HepG2 (cell line): ENCODE measurements around the gene TAF1C. TPM values are rescaled to one million over a fixed set of nuclear protein-coding genes. Genes with fewer than 3 reads are reported as not detected.

Source experiments
- FOXP1 ChIP-seq, 2 experiments: fragments of 450-650 bp in 1 of 2; IDR thresholded peaks; 2 replicates each; pipeline ENCODE4 v1.6.1; 2017 to 2018; ENCODE audit warnings: antibody characterized with exemption in 1 of 2
- HNF4A ChIP-seq: sonication (generic); formaldehyde crosslinking; IDR thresholded peaks from 2 replicates; pipeline ENCODE4 v1.4.0; 2020; ENCODE audit warnings: missing genetic modification reagents
- KIAA2018 ChIP-seq: sonication (generic); formaldehyde crosslinking; IDR thresholded peaks from 2 replicates; pipeline ENCODE4 v1.5.0; 2020; ENCODE audit warnings: mild to moderate bottlenecking, missing genetic modification reagents, borderline replicate concordance
- NFE2 ChIP-seq: sonication (generic); formaldehyde crosslinking; IDR thresholded peaks from 2 replicates; pipeline ENCODE4 v1.4.0; 2020; ENCODE audit warnings: missing genetic modification reagents
- RBM22 ChIP-seq: fragments of 200-400 bp; formaldehyde crosslinking; optimal IDR thresholded peaks from 2 replicates; pipeline ENCODE3; 2017; ENCODE audit warnings: mild to moderate bottlenecking, low read length, moderate library complexity
- SMAD1 ChIP-seq: sonication (generic); formaldehyde crosslinking; IDR thresholded peaks from 2 replicates; pipeline ENCODE4 v1.4.0; 2020; ENCODE audit warnings: missing genetic modification reagents, low read depth, mild to moderate bottlenecking, borderline replicate concordance
- ZFP62 ChIP-seq: sonication (generic); formaldehyde crosslinking; IDR thresholded peaks from 2 replicates; pipeline ENCODE4 v1.4.0; 2020; ENCODE audit warnings: missing genetic modification reagents
- ZNF121 ChIP-seq: sonication (generic); formaldehyde crosslinking; IDR thresholded peaks from 2 replicates; pipeline ENCODE4 v1.5.0; 2020; ENCODE audit warnings: mild to moderate bottlenecking, missing genetic modification reagents
- ZNF430 ChIP-seq: sonication (generic); formaldehyde crosslinking; IDR thresholded peaks from 2 replicates; pipeline ENCODE4 v1.9.0; 2021; ENCODE audit warnings: mild to moderate bottlenecking, missing genetic modification reagents
- ZNF577 ChIP-seq: sonication (generic); formaldehyde crosslinking; IDR thresholded peaks from 2 replicates; pipeline ENCODE4 v1.4.0; 2020; ENCODE audit warnings: mild to moderate bottlenecking, low read depth, missing genetic modification reagents, borderline replicate concordance
- ZNF639 ChIP-seq: conservative IDR thresholded peaks from 2 replicates; pipeline ENCODE4 v1.6.1; 2018; ENCODE audit warnings: missing genetic modification reagents
- ZNF761 ChIP-seq: sonication (generic); formaldehyde crosslinking; conservative IDR thresholded peaks from 2 replicates; pipeline ENCODE4 v1.4.0; 2020; ENCODE audit warnings: mild to moderate bottlenecking, missing genetic modification reagents
- ZNF766 ChIP-seq: sonication (generic); formaldehyde crosslinking; IDR thresholded peaks from 2 replicates; pipeline ENCODE4 v1.5.0; 2020; ENCODE audit warnings: missing genetic modification reagents, borderline replicate concordance
- polyA plus RNA-seq, 8 experiments: library from polyadenylated mRNA; depleted of rRNA in 3 of 8; stranded (reverse) in 7 of 8; unstranded in 1 of 8; fragments of >200 nt; fragmentation: Illumina TruSeq in 4 of 8; extraction: Trizol in 4 of 8; gene quantifications; 2 replicates each; pipeline versions ENCODE4 v1.2.1 to v1.2.3, GENCODE V29; 2011 to 2016; ENCODE audit warnings: low read depth in 4 of 8, missing spikeins in 1 of 8, mixed read lengths in 1 of 8; ENCODE audit not compliant: insufficient read depth in 1 of 8
- total RNA-seq, 5 experiments: library from RNA; depleted of rRNA; stranded (reverse); fragments of >200 nt; fragmentation: Illumina TruSeq; extraction: Trizol; gene quantifications; 2 replicates each; pipeline ENCODE4 v1.2.3, GENCODE V29; 2016; ENCODE audit warnings: low read depth in 1 of 5
- TF ChIP-seq, protein P1 (sequence below): sonication (generic); formaldehyde crosslinking; IDR thresholded peaks from 2 replicates; pipeline ENCODE4 v1.4.0; 2020; ENCODE audit warnings: missing genetic modification reagents

TAF1C gene
- total and polyA plus RNA-seq, 2 of the 13 experiments (the other 11 are each of a cell fraction or from before 2014, with no cell fraction given) = 15.6 to 20.8 TPM

DNA sequence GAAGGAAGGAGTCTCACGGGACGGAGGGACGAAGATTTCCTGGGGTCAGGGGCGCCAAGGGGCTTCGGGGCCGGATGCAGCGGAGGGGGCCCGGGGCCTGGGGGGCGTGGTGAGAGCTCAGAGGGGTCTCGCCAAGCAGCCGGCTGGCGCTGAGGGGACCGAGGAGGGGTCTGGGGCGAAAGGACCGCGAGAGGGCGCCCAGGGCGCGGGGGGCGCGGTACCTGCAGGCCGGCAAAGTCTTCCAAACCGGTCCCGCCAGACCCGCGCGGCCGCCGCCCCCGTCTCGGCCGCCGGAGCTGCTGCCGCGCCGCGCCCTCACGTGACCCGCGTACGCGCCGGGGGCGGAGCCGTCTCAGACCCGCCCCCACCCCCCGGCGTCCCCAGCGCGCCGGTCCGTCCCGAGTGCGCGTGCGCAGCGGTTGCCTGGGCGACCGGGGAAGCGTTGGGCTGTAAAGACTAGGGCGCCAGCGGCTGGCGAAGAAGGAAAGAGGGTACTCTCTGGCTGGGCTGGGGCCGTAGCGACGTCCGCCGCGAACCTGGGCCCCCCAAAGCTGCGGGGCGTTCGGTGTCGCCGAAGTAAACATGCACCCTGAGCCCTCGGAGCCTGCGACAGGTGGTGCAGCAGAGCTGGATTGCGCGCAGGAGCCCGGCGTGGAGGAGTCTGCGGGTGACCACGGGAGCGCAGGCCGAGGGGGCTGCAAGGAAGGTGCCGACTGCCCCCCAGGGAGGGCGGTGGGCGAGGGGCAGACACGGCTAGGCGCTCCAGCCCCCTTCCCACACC, 41.8 kb downstream of the TAF1C start, which contains the start of the genes DNAAF1 and HSDL1 (continued):
- no peak for TF ChIP-seq ZNF639 (CRISPR knock-in tag)
- no peak for TF ChIP-seq ZNF430
- peak; percentile 85; the same call in 1 of the 2 replicates for TF ChIP-seq ZNF766 (CRISPR knock-in tag)
- TF ChIP-seq FOXP1 (IDR thresholded peaks at IDR 0.05) = no peak
- no peak for TF ChIP-seq FOXP1 (CRISPR knock-in tag; IDR thresholded peaks at IDR 0.05)
- no peak for TF ChIP-seq ZNF761 (CRISPR knock-in tag)
- TF ChIP-seq HNF4A = no peak
- no peak for TF ChIP-seq NFE2 (CRISPR knock-in tag)
- TF ChIP-seq ZNF577 (CRISPR knock-in tag) = no peak
- TF ChIP-seq RBM22 = peak; percentile 75
- TF ChIP-seq, protein P1, sequence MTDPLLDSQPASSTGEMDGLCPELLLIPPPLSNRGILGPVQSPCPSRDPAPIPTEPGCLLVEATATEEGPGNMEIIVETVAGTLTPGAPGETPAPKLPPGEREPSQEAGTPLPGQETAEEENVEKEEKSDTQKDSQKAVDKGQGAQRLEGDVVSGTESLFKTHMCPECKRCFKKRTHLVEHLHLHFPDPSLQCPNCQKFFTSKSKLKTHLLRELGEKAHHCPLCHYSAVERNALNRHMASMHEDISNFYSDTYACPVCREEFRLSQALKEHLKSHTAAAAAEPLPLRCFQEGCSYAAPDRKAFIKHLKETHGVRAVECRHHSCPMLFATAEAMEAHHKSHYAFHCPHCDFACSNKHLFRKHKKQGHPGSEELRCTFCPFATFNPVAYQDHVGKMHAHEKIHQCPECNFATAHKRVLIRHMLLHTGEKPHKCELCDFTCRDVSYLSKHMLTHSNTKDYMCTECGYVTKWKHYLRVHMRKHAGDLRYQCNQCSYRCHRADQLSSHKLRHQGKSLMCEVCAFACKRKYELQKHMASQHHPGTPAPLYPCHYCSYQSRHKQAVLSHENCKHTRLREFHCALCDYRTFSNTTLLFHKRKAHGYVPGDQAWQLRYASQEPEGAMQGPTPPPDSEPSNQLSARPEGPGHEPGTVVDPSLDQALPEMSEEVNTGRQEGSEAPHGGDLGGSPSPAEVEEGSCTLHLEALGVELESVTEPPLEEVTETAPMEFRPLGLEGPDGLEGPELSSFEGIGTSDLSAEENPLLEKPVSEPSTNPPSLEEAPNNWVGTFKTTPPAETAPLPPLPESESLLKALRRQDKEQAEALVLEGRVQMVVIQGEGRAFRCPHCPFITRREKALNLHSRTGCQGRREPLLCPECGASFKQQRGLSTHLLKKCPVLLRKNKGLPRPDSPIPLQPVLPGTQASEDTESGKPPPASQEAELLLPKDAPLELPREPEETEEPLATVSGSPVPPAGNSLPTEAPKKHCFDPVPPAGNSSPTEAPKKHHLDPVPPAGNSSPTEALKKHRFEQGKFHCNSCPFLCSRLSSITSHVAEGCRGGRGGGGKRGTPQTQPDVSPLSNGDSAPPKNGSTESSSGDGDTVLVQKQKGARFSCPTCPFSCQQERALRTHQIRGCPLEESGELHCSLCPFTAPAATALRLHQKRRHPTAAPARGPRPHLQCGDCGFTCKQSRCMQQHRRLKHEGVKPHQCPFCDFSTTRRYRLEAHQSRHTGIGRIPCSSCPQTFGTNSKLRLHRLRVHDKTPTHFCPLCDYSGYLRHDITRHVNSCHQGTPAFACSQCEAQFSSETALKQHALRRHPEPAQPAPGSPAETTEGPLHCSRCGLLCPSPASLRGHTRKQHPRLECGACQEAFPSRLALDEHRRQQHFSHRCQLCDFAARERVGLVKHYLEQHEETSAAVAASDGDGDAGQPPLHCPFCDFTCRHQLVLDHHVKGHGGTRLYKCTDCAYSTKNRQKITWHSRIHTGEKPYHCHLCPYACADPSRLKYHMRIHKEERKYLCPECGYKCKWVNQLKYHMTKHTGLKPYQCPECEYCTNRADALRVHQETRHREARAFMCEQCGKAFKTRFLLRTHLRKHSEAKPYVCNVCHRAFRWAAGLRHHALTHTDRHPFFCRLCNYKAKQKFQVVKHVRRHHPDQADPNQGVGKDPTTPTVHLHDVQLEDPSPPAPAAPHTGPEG = no peak
- peak; percentile 45; the same call in 1 of the 2 replicates for TF ChIP-seq SMAD1 (CRISPR knock-in tag)
- TF ChIP-seq ZNF121 (CRISPR knock-in tag) = peak; percentile 26; the same call in 1 of the 2 replicates
- TF ChIP-seq ZFP62 (CRISPR knock-in tag) = no peak
- TF ChIP-seq KIAA2018 (CRISPR knock-in tag) = no peak
